Kidney (tissue), 14 donors: ENCODE measurements around the gene TFDP1. TPM values are rescaled to one million over a fixed set of nuclear protein-coding genes. Genes with fewer than 3 reads are reported as not detected.

Experiments used
- DNase-seq, 5 donors: peaks; one replicate each; pipeline ENCODE4 v3.0.0-alpha.2; 2013 to 2020
- FAIRE-seq: peaks from 2 replicates; lab custom pipeline; 2012; peaks lifted over from hg19 to GRCh38; lab: Jason Lieb, UNC
- H3K27ac ChIP-seq, 2 donors: one replicate each; pipeline ENCODE4 v1.7.0; 2013; ENCODE audit warnings: low read depth in 2 of 2, low read length in 2 of 2, inconsistent platforms in 1 of 2
- H3K27me3 ChIP-seq: one replicate; pipeline ENCODE4 v1.7.1; 2013; ENCODE audit warnings: low read length, inconsistent platforms; ENCODE audit not compliant: control insufficient read depth, insufficient read depth
- H3K36me3 ChIP-seq, 3 donors: one replicate each; pipeline versions ENCODE4 v1.7.0 to v1.7.1; 2013; ENCODE audit warnings: low read length in 3 of 3, control low read depth in 1 of 3, inconsistent platforms in 1 of 3; ENCODE audit not compliant: insufficient read depth in 3 of 3, control insufficient read depth in 2 of 3
- H3K4me1 ChIP-seq, 3 donors: one replicate each; pipeline versions ENCODE4 v1.7.0 to v1.7.1; 2013; ENCODE audit warnings: low read length in 3 of 3, inconsistent platforms in 1 of 3, low read depth in 1 of 3; ENCODE audit not compliant: control insufficient read depth in 2 of 3, insufficient read depth in 2 of 3
- H3K4me3 ChIP-seq, 3 donors: one replicate each; pipeline versions ENCODE4 v1.7.0 to v1.8.1; 2013; ENCODE audit warnings: low read length in 3 of 3, control low read depth in 1 of 3, inconsistent platforms in 1 of 3
- H3K9ac ChIP-seq, 3 donors: one replicate each; pipeline versions ENCODE4 v1.7.0 to v1.7.1; 2013; ENCODE audit warnings: low read length in 3 of 3, control low read depth in 1 of 3, inconsistent platforms in 1 of 3
- H3K9me3 ChIP-seq, 3 donors: one replicate each; pipeline versions ENCODE4 v1.7.0 to v1.7.1; 2013; ENCODE audit warnings: low read length in 3 of 3, control low read depth in 1 of 3, inconsistent platforms in 1 of 3; ENCODE audit not compliant: control insufficient read depth in 2 of 3, insufficient read depth in 1 of 3
- intact Hi-C: fragments of 100-400 bp; cut with DNase I; formaldehyde crosslinking; loops from one replicate; pipeline ENCODE4 v1.11.1; 2022
- polyA plus RNA-seq: library from polyadenylated mRNA; stranded (reverse); fragments of 350-450 nt; fragmentation: Illumina TruSeq; extraction: RNeasy Lipid Tissue Mini Kit (QIAGEN cat#74804); gene quantifications from one replicate; pipeline ENCODE4 v1.2.3, GENCODE V29; 2014; ENCODE audit warnings: low read depth, low replicate concordance; ENCODE audit not compliant: insufficient read depth
- total RNA-seq: library from RNA; stranded (reverse); fragmentation: NEBNext Ultra II Directional; extraction: Animal tissue kit (Norgen Biotek cat#: 25700); gene quantifications from one replicate; pipeline ENCODE4 v1.2.1, GENCODE V29; 2021
- TF ChIP-seq, protein P1 (sequence below): IDR thresholded peaks from 3 replicates; pipeline ENCODE4 v1.5.1; 2012; ENCODE audit warnings: mild to moderate bottlenecking, moderate library complexity, borderline replicate concordance; ENCODE audit not compliant: insufficient read depth; ENCODE audit errors: extremely low read depth
- donor health status: control.
- donor health status: control.
- donor health status: control.
- donor health status: control.
- donor health status: control.
- donor health status: DM: yes; HTN: yes; CAD: no.
- donor health status: Normal renal cell carcinoma (clear cell type).

Gene TFDP1
- total and polyA plus RNA-seq, 2 donors from 2014 or later, result 33.8 to 46.9 TPM

DNA sequence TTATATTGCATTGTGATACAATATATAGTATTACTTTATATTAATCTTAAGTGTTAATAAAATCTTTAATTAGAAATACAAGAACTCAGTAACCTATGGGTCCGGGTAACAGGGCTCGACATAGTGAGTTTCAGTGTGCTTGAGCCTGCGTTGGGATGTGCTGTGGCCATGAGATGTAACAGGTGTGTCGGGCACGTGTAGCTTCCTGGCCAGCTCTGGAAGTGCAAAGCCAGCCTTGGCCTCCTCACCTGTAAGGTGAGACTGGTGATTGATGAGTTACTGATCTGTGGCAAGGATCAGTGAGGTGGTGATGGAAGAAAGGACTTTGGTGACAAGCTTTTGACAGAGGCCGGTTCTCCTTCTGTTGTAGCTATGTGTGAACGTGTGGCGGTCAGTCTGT, 54.3 kb downstream of the TFDP1 start:
- H3K27me3 ChIP-seq, result no peaks in the 10 kb centered on the region
- H3K36me3 ChIP-seq, result peaks cover 2 to 47% (median 21%) of the 10 kb centered on the region in 3 donors
- H3K9ac ChIP-seq, result no peak overlapping the region
- no peak overlapping the region for H3K4me3 ChIP-seq
- no peaks in the 10 kb centered on the region for H3K9me3 ChIP-seq
- intact Hi-C loops, result no loop called here
- FAIRE-seq (no peak), DNase-seq (peak in 1 of 5 donors; percentile 19)
- peaks cover 0 to 4% (median 0%) of the 10 kb centered on the region in 3 donors for H3K4me1 ChIP-seq
- no peak overlapping the region for H3K27ac ChIP-seq
- TF ChIP-seq, protein P1, sequence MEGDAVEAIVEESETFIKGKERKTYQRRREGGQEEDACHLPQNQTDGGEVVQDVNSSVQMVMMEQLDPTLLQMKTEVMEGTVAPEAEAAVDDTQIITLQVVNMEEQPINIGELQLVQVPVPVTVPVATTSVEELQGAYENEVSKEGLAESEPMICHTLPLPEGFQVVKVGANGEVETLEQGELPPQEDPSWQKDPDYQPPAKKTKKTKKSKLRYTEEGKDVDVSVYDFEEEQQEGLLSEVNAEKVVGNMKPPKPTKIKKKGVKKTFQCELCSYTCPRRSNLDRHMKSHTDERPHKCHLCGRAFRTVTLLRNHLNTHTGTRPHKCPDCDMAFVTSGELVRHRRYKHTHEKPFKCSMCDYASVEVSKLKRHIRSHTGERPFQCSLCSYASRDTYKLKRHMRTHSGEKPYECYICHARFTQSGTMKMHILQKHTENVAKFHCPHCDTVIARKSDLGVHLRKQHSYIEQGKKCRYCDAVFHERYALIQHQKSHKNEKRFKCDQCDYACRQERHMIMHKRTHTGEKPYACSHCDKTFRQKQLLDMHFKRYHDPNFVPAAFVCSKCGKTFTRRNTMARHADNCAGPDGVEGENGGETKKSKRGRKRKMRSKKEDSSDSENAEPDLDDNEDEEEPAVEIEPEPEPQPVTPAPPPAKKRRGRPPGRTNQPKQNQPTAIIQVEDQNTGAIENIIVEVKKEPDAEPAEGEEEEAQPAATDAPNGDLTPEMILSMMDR, result no peak

DNA sequence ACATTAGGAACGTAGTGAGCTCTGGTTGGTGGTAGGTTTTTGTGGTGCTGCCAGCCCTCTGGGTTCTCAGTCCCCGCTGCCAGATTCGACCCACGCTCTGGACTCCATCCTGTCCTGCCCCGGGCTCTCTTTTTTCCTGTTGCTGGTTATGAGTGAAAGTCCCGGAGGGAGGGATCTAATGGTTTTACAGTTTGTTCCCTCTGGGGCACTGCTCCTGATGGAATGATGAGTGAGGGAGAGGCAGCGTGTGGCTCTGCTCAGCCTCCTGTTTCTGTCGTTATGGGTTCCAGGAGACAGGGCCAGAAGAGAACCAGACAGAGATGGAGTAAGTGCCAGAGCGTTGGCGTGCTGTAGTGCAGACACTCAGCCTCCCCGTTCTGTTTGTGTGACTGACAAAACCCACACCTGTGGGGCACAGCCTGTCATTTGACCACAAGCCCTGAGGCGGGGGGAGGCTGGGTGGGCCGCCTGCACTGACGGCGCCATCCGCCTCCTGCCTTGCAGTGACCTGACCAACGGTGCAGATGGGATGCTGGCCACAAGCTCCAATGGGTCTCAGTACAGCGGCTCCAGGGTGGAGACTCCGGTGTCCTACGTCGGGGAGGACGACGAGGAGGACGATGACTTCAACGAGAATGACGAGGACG, 55.2 kb downstream of the TFDP1 start:
- TF ChIP-seq, protein P1, result no peak
- H3K36me3 ChIP-seq, result peaks cover 2 to 38% (median 16%) of the 10 kb centered on the region in 3 donors
- intact Hi-C loops, result no loop called here
- H3K9me3 ChIP-seq, result no peaks in the 10 kb centered on the region
- FAIRE-seq, result no peak
- no peak overlapping the region for H3K27ac ChIP-seq
- H3K9ac ChIP-seq, result no peak overlapping the region
- peaks cover 2 to 5% (median 5%) of the 10 kb centered on the region in 3 donors for H3K4me1 ChIP-seq
- peak in 2 of 5 donors; percentile 26 to 46 for DNase-seq
- no peak overlapping the region for H3K4me3 ChIP-seq
- no peaks in the 10 kb centered on the region for H3K27me3 ChIP-seq

DNA sequence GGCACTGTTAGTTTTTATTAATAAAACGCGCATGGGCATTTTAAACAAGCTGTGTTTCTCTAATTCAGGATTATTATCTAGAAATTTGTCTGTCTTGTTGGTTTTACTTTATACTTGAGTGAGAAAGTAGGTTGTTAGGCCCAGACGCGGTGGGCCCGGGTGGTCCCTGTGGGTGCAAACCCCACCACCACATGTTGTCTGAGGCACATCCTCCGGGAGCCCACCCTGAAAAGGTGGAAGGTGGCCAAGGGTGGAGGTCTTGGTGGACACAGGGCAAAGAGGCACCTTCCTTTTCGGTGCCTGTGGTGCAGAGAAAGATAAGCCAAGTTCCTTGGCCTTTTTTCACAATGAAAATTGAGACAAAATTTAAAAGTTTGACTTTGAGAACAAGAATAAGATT, 56.9 kb downstream of the TFDP1 start:
- H3K36me3 ChIP-seq, result peaks cover 2 to 26% (median 15%) of the 10 kb centered on the region in 3 donors
- H3K4me1 ChIP-seq, result peaks cover 2 to 5% (median 5%) of the 10 kb centered on the region in 3 donors
- H3K4me3 ChIP-seq, result no peak overlapping the region
- FAIRE-seq (no peak), DNase-seq (peak in 1 of 5 donors; percentile 50)
- H3K9me3 ChIP-seq, result no peaks in the 10 kb centered on the region
- no peak overlapping the region for H3K27ac ChIP-seq
- H3K9ac ChIP-seq, result no peak overlapping the region
- TF ChIP-seq, protein P1, result no peak
- no peaks in the 10 kb centered on the region for H3K27me3 ChIP-seq
- intact Hi-C loops, result no loop called here
